ENCODE data around the gene MSLN.

The MSLN gene

DNA sequence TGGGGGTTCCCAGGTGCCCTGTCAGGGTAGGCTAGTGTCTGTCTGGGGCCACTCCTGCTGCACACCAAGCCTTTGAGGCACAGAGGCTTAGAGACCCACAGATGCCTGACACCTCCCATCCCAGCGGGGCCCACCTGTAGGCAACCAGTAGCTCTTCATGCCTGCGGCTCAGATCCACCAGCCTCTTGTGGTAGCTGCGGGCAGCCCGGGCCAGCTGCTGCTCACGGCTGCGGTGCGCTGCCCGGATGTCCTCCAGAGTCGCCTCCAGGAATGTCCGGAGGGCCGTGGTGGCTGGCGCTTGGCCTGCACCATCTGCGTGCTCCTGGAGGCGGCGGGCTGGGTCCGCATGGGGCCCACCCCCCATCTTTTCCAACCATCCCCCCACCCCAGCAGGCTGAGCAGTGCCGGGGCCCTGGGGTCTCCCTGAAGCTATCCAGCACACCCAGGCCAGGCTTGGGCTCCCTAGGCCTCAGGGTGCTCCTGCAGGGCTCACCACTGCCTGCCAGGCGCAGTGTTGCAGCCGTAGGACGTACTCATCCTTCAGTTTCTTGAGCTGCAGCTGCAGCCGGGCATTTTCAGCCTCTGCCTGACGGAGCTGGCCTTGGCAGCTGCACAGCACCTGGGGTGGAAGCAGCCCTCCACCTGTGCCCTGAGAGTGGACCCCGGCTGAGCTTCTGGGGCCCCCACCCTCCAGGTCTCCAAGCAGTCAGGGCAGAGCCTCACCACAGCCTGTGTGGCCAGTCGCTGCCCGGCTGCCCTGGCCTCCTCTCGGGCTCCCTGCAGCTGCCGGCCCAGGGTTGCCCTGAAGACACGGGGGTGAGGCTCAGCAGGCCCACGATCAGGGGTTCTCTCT is 36.1 kb upstream of the MSLN start:
- H3K4me3 ChIP-seq (ENCODE audit: insufficient read depth, low read depth, low read length), result no peak overlapping the region
- 86 to 87% methylated on average over 29 of the region's 29 CpGs for WGBS, 2 experiments
- peaks cover 24% of the 10 kb centered on the region for H3K4me1 ChIP-seq (ENCODE audit: control insufficient read depth, insufficient read depth, low read length)
- H3K9me3 ChIP-seq (ENCODE audit: control insufficient read depth, low read length), result no peaks in the 10 kb centered on the region
- no peaks in the 10 kb centered on the region for H3K36me3 ChIP-seq (ENCODE audit: control insufficient read depth, insufficient read depth, low read length)
- H3K27me3 ChIP-seq (ENCODE audit: control insufficient read depth, insufficient read depth, low read length, poor library complexity, severe bottlenecking), result peaks cover 35% of the 10 kb centered on the region
- H3K27ac ChIP-seq (ENCODE audit: insufficient read depth, low read depth, low read length, poor library complexity, severe bottlenecking), result no peak overlapping the region

DNA sequence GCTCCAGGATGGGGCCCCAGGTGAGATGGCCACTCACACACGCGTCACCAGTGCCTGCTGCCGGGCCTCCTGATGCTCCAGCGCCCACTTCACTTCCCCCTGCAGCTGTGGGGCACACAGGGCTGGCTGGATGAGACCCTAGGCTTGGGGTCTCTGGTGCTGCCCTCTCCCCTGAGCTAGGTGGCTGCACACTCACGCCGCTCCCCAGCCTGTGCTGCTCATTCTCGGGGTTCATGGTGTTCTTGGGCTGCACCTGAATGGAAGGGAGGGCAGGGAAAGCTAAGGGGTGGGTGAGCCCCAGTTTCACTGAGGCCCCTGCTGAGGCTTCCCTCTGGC is 35.5 kb upstream of the MSLN start:
- Histone ChIP-seq H3K9me3 (ENCODE audit: control insufficient read depth, low read length) (no peaks in the 10 kb centered on the region), H3K4me3 (ENCODE audit: insufficient read depth, low read depth, low read length) (no peak overlapping the region)
- WGBS, 2 experiments, result 91 to 93% methylated on average over 7 of the region's 7 CpGs

DNA sequence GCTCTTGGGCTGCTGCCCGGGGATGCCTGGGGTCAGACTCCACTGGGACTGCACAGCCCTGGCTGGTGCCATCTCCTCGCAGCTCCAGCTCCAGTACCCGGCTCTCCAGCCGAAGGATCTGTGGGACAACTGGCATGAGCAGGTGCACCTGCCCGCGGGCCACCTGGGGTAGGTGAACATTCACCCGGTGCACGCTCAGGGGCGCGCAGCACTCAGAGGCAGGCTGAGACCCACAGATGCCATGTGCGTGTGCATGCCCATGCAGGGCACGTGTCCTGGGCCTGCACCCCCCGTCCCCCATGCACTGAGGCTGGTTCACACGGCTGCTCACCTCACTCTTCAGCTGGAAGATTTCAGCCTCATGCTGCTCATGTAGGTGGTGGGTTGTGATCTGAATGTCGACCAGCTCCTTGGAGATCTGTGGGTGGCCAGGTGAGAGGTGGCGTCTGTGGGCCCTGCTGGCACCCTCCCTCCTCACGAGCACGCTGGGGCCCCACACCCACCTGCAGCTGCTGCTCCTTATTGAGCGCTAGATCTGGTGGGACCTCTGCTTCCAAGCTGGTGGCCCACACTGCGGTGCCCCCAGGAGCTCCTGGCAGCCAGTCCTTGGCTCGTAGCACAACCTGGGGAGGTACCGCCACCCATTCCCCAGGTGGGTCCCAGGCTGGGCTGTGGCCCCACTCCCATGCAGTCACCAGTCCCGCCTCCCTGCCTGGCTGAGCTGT is 34.9 kb upstream of the MSLN start:
- Histone ChIP-seq H3K27me3 (ENCODE audit: control insufficient read depth, insufficient read depth, low read length, poor library complexity, severe bottlenecking) (peaks cover 35% of the 10 kb centered on the region), H3K9me3 (ENCODE audit: control insufficient read depth, low read length) (no peaks in the 10 kb centered on the region), H3K27ac (ENCODE audit: insufficient read depth, low read depth, low read length, poor library complexity, severe bottlenecking) (no peak overlapping the region), H3K4me1 (ENCODE audit: control insufficient read depth, insufficient read depth, low read length) (peaks cover 14% of the 10 kb centered on the region), H3K36me3 (ENCODE audit: control insufficient read depth, insufficient read depth, low read length) (no peaks in the 10 kb centered on the region), H3K4me3 (ENCODE audit: insufficient read depth, low read depth, low read length) (no peak overlapping the region)
- 86% methylated on average over 23 of the region's 23 CpGs for WGBS, 2 experiments

More for the DNA sequence above, 35.5 kb upstream of the MSLN start:
- no peak overlapping the region for H3K27ac ChIP-seq (ENCODE audit: insufficient read depth, low read depth, low read length, poor library complexity, severe bottlenecking)
- no peaks in the 10 kb centered on the region for H3K36me3 ChIP-seq (ENCODE audit: control insufficient read depth, insufficient read depth, low read length)
- H3K4me1 ChIP-seq (ENCODE audit: control insufficient read depth, insufficient read depth, low read length), result peaks cover 18% of the 10 kb centered on the region
- H3K27me3 ChIP-seq (ENCODE audit: control insufficient read depth, insufficient read depth, low read length, poor library complexity, severe bottlenecking), result peaks cover 35% of the 10 kb centered on the region

DNA sequence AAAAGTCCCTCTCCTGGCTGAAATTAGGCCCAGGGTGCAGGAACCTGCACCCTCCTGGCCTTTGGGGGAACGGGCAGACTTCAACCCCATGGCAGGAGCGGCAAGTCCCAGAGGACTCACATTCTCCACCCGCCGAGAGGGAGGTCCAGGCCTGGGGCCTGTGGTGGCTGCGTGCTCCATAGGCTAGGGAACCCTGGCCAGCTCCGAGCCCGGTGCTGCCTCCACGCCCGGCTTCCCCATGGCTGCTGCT is 34.4 kb upstream of the MSLN start:
- Histone ChIP-seq H3K9me3 (ENCODE audit: control insufficient read depth, low read length) (no peaks in the 10 kb centered on the region), H3K4me1 (ENCODE audit: control insufficient read depth, insufficient read depth, low read length) (peaks cover 14% of the 10 kb centered on the region), H3K36me3 (ENCODE audit: control insufficient read depth, insufficient read depth, low read length) (no peaks in the 10 kb centered on the region), H3K4me3 (ENCODE audit: insufficient read depth, low read depth, low read length) (no peak overlapping the region), H3K27ac (ENCODE audit: insufficient read depth, low read depth, low read length, poor library complexity, severe bottlenecking) (no peak overlapping the region), H3K27me3 (ENCODE audit: control insufficient read depth, insufficient read depth, low read length, poor library complexity, severe bottlenecking) (peaks cover 35% of the 10 kb centered on the region)
- 39 to 40% methylated on average over 9 of the region's 9 CpGs for WGBS, 2 experiments

DNA sequence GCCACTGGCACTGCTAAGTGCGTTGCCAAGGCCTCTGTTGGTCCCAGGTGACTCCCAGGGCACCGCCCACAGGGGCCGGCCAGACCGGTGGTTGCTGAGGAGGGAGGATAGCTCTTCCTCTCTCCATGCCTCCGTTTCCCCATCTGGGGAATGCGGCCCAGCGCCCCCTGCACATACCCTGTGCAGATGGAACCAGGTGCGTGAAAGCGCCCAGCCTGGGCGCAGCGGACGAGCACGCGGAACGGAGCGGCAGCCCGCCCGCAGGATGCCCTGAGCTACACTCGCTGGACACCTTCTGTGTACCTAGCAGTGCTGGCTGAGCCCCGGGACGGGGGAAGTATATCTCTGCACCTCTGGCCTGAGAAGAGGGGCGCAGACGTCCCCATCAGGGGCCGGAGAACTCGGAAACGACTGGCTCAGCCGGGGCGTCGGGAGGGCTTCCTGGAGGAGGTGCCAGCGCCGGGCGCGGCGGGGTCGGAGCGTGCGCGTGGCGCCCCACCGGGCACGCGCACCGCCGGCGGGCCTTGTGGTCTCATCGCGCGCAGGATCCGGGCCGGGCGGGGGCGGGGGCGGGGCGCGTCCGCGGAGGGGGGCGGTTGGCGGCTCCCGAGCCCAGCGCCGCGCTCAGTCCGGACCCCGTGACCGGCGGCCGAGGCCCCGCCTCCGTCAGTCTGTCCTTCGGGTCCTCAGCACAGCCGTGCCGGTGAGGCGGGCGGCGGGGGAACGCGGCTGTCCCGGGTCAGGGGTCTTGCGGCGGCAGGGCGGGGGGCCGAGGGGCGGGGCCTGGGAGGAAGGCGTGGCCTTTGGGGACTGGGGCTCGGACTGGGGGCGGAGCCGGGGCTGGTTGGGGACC is 33.9 kb upstream of the MSLN start, which contains the start of the genes CCDC78 and HAGHL:
CCDC78 (minus strand) TSS at position 6 of the 853 bp plus-strand sequence. CDS start 76 bp downstream, outside the sequence.
HAGHL (plus strand) TSS at position 669 of the 853 bp plus-strand sequence. CDS start 404 bp downstream, outside the sequence.
- Histone ChIP-seq H3K4me1 (ENCODE audit: control insufficient read depth, insufficient read depth, low read length) (peaks cover 13% of the 10 kb centered on the region), H3K36me3 (ENCODE audit: control insufficient read depth, insufficient read depth, low read length) (no peaks in the 10 kb centered on the region), H3K9me3 (ENCODE audit: control insufficient read depth, low read length) (no peaks in the 10 kb centered on the region), H3K27me3 (ENCODE audit: control insufficient read depth, insufficient read depth, low read length, poor library complexity, severe bottlenecking) (peaks cover 35% of the 10 kb centered on the region), H3K27ac (ENCODE audit: insufficient read depth, low read depth, low read length, poor library complexity, severe bottlenecking) (no peak within 1 kb of the TSS), H3K4me3 (ENCODE audit: insufficient read depth, low read depth, low read length) (peak within 1 kb of the TSS; percentile 49)
- WGBS, 2 experiments, result 3% methylated on average over 88 of the region's 88 CpGs

DNA sequence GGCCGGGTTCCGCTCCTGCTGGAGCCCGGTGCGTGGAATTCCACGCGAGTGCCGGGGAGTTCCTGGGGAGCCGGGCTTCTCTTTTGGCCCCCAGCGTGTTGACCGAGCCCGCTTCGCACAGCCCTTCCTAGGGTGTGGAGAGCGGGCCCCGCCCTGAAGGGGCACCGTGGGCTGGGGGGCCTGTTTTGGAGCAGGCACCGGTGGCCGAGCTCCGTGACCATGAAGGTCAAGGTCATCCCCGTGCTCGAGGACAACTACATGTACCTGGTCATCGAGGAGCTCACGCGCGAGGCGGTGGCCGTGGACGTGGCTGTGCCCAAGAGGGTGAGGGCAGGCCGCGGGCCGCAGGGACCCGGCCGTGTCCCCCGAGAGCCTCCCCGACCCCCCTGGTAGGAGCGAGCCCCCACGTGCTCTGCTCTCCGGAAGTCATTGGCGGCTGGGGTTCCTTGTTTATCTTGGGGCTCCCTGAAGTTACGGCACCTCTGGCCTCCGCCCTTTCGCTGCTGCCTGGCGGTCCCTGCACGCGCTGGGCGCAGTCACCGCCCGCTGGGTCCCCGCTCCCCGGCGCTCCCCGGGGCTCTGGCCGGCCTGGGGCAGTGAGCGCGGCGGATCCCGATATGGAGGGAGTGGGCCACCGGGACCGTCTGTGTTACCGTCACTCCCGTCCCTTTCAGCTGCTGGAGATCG is 33.1 kb upstream of the MSLN start:
- 3% methylated on average over 61 of the region's 61 CpGs for WGBS, 2 experiments
- Histone ChIP-seq H3K4me3 (ENCODE audit: insufficient read depth, low read depth, low read length) (peak overlapping the region; percentile 49), H3K4me1 (ENCODE audit: control insufficient read depth, insufficient read depth, low read length) (peaks cover 11% of the 10 kb centered on the region), H3K36me3 (ENCODE audit: control insufficient read depth, insufficient read depth, low read length) (no peaks in the 10 kb centered on the region), H3K27me3 (ENCODE audit: control insufficient read depth, insufficient read depth, low read length, poor library complexity, severe bottlenecking) (peaks cover 35% of the 10 kb centered on the region), H3K9me3 (ENCODE audit: control insufficient read depth, low read length) (no peaks in the 10 kb centered on the region), H3K27ac (ENCODE audit: insufficient read depth, low read depth, low read length, poor library complexity, severe bottlenecking) (no peak overlapping the region)

DNA sequence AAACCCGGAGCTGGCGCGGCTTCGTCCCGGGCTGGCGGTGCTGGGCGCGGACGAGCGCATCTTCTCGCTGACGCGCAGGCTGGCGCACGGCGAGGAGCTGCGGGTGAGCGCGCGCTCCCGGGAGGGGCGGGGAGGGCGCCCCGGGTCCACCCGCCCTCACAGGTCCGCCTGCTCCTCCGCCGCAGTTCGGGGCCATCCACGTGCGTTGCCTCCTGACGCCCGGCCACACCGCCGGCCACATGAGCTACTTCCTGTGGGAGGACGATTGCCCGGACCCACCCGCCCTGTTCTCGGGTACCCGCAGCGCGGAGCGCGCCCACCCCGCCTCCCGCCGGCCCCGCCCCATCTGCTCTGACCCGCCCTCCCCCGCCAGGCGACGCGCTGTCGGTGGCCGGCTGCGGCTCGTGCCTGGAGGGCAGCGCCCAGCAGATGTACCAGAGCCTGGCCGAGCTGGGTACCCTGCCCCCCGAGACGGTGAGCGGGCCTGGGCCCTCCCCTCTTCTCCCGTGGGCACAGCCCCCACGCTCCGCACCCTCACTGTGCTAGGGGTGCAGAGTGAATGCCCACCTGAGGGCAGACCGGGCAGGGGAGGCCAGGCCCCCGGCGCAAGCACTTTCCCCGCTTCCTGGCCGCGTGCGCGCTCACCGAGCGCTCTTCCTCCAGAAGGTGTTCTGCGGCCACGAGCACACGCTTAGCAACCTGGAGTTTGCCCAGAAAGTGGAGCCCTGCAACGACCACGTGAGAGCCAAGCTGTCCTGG is 32.2 kb upstream of the MSLN start:
- H3K9me3 ChIP-seq (ENCODE audit: control insufficient read depth, low read length), result no peaks in the 10 kb centered on the region
- 2% methylated on average over 80 of the region's 80 CpGs for WGBS, 2 experiments
- H3K36me3 ChIP-seq (ENCODE audit: control insufficient read depth, insufficient read depth, low read length), result no peaks in the 10 kb centered on the region
- H3K27ac ChIP-seq (ENCODE audit: insufficient read depth, low read depth, low read length, poor library complexity, severe bottlenecking), result no peak overlapping the region
- peaks cover 11% of the 10 kb centered on the region for H3K4me1 ChIP-seq (ENCODE audit: control insufficient read depth, insufficient read depth, low read length)
- H3K4me3 ChIP-seq (ENCODE audit: insufficient read depth, low read depth, low read length), result peak overlapping the region; percentile 31
- H3K27me3 ChIP-seq (ENCODE audit: control insufficient read depth, insufficient read depth, low read length, poor library complexity, severe bottlenecking), result peaks cover 35% of the 10 kb centered on the region

DNA sequence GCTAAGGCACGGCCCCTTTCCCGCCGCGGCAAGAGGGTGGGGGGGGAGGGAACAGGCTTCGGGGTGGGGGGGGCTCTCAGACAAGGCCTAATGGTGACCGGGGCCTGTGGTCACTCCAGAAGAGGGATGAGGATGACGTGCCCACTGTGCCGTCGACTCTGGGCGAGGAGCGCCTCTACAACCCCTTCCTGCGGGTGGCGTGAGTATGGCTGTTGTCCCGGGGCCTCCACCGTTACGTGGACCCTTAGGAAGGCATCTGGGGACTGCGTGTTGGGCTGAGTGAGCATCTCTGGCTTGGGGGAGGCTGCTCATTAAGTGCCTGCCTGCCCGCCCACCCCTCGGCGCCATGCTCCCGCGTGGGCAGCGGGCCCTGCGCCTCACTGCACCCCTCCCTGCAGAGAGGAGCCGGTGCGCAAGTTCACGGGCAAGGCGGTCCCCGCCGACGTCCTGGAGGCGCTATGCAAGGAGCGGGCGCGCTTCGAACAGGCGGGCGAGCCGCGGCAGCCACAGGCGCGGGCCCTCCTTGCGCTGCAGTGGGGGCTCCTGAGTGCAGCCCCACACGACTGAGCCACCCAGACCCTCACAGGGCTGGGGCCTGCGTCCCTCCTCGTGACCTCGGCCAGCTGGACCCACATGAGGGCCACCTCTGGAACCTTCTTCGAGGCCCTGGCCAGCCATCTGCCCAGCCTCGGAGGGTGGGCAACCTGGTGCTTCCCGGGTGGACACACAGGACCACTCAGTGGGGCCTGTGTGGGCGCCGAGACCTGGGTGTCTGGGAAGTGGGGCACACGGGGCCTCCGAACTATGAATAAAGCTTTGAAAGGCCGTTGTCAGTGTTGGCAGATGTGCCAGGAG is 31.4 kb upstream of the MSLN start:
- peak overlapping the region; percentile 31 for H3K4me3 ChIP-seq (ENCODE audit: insufficient read depth, low read depth, low read length)
- peaks cover 35% of the 10 kb centered on the region for H3K27me3 ChIP-seq (ENCODE audit: control insufficient read depth, insufficient read depth, low read length, poor library complexity, severe bottlenecking)
- whole genome bisulfite sequencing, 2 experiments, result 75 to 76% methylated on average over 55 of the region's 55 CpGs
- H3K4me1 ChIP-seq (ENCODE audit: control insufficient read depth, insufficient read depth, low read length), result peaks cover 11% of the 10 kb centered on the region
- no peaks in the 10 kb centered on the region for H3K36me3 ChIP-seq (ENCODE audit: control insufficient read depth, insufficient read depth, low read length)
- no peak overlapping the region for H3K27ac ChIP-seq (ENCODE audit: insufficient read depth, low read depth, low read length, poor library complexity, severe bottlenecking)
- no peaks in the 10 kb centered on the region for H3K9me3 ChIP-seq (ENCODE audit: control insufficient read depth, low read length)
